ENCODE measurements around the gene DDX19B.

- no peak for TF ChIP-seq POLR2A (IDR thresholded peaks at IDR 0.05)
- TF ChIP-seq CTCF (IDR thresholded peaks at IDR 0.05), result no peak
- no peak for TF ChIP-seq POLR2AphosphoS5 (IDR thresholded peaks at IDR 0.05)
- TF ChIP-seq EP300 (IDR thresholded peaks at IDR 0.05), result no peak
Measured at GRCh38 chr16:70257391-70257790, 41.6 kb upstream of the DDX19B start.

Data from sigmoid colon (tissue), 4 donors.